ENCODE measurements around the gene DLL4. TPM values are rescaled to one million over a fixed set of nuclear protein-coding genes. Genes with fewer than 3 reads are reported as not detected.

Gene DLL4
- total RNA-seq, 2 experiments from 2014 or later = 0.15 to 0.19 TPM

GRCh38 chr15:40927873-40928806 lies 1.0 kb upstream of the DLL4 start:
- intact Hi-C loops (cut with micrococcal nuclease; ENCODE audit: unreplicated experiment) = no loop called here
- Histone ChIP-seq H2AFZ (ENCODE audit: low read length) (no peak overlapping the region), H3K4me2 (ENCODE audit: low read length) (peak overlapping the region; percentile 68), H3K79me2 (ENCODE audit: insufficient read depth, low read depth, low read length) (no peaks in the 10 kb centered on the region), H3K9me2 (ENCODE audit: insufficient read depth, low read length) (no peaks in the 10 kb centered on the region), H3K36me3 (ENCODE audit: insufficient read depth, low read length) (no peaks in the 10 kb centered on the region), H3K4me1 (ENCODE audit: insufficient read depth, low read length, poor library complexity, severe bottlenecking) (peaks cover 22% of the 10 kb centered on the region), H3K4me3 (ENCODE audit: low read depth, low read length, poor library complexity, severe bottlenecking) (peak overlapping the region; percentile 42), H4K20me1 (ENCODE audit: insufficient read depth, low read length) (no peaks in the 10 kb centered on the region), H3K27ac (ENCODE audit: low read depth, low read length, poor library complexity, severe bottlenecking) (no peak overlapping the region), H3K9me3 (ENCODE audit: low read length) (no peaks in the 10 kb centered on the region)
- no peak; the same call in 1 of the 2 replicates for TF ChIP-seq EZH2phosphoT487 (IDR thresholded peaks at IDR 0.05; ENCODE audit: borderline replicate concordance, low read depth, low read length)
- no peak for TF ChIP-seq CTCF (conservative IDR thresholded peaks at IDR 0.05; ENCODE audit: low read length)
- no peak for DNase-seq (ENCODE audit: low spot score)
- CTCF ChIA-PET (ENCODE audit: unreplicated experiment) = interaction anchor here (0.5 kb wide), 1 partner anchor 48 kb away, joined by 5 read pairs; no protein-coding TSS in a partner anchor
- POLR2A ChIA-PET = no interaction called here
- no TSS peak for BruUV-seq (replicated peaks)

- peaks cover 26% of the 10 kb centered on the region for H3K4me1 ChIP-seq (ENCODE audit: insufficient read depth, low read length, poor library complexity, severe bottlenecking)
- no peaks in the 10 kb centered on the region for H3K36me3 ChIP-seq (ENCODE audit: insufficient read depth, low read length)
- H3K79me2 ChIP-seq (ENCODE audit: insufficient read depth, low read depth, low read length) = no peaks in the 10 kb centered on the region
- no peak for DNase-seq (ENCODE audit: low spot score)
- no peaks in the 10 kb centered on the region for H3K9me3 ChIP-seq (ENCODE audit: low read length)
- no TSS peak for BruUV-seq (replicated peaks)
- POLR2A ChIA-PET = interaction anchor here (1.1 kb wide), 1 partner anchor 11 kb away, joined by 3 read pairs; no protein-coding TSS in a partner anchor
- H4K20me1 ChIP-seq (ENCODE audit: insufficient read depth, low read length) = no peaks in the 10 kb centered on the region
- 0 out of 2 replicates have a peak overlapping the region, but pooled peaks have one; percentile 55 for H3K4me2 ChIP-seq (ENCODE audit: low read length)
- H3K27ac ChIP-seq (ENCODE audit: low read depth, low read length, poor library complexity, severe bottlenecking) = no peak overlapping the region
- TF ChIP-seq CTCF (conservative IDR thresholded peaks at IDR 0.05; ENCODE audit: low read length) (no peak), EZH2phosphoT487 (IDR thresholded peaks at IDR 0.05; ENCODE audit: borderline replicate concordance, low read depth, low read length) (no peak)
- intact Hi-C loops (cut with micrococcal nuclease; ENCODE audit: unreplicated experiment) = no loop called here
- H3K9me2 ChIP-seq (ENCODE audit: insufficient read depth, low read length) = no peaks in the 10 kb centered on the region
- CTCF ChIA-PET (ENCODE audit: unreplicated experiment) = interaction anchor here (0.6 to 1.6 kb wide), 3 partner anchors 12 to 167 kb away, joined by 4 to 15 read pairs (median 9); no protein-coding TSS in a partner anchor
- no peak overlapping the region for H3K4me3 ChIP-seq (ENCODE audit: low read depth, low read length, poor library complexity, severe bottlenecking)
- no peak overlapping the region for H2AFZ ChIP-seq (ENCODE audit: low read length)
Observed at GRCh38 chr15:40929660-40930429, 705 bp downstream of the DLL4 start.
